HG03025 (cell line): ENCODE results near the gene BICDL1.

ENCODE experiments used
- ATAC-seq: cut with Tn5 transposase; IDR thresholded peaks from one replicate; pipeline ENCODE4 v1.9.1; 2021; ENCODE audit warnings: mild to moderate bottlenecking, moderate library complexity; ENCODE audit not compliant: unreplicated experiment, low FRiP score

Gene BICDL1

GRCh38 chr12:120119271-120119973 is 130.4 kb downstream of the BICDL1 start:
- ATAC-seq: no peak

DNA sequence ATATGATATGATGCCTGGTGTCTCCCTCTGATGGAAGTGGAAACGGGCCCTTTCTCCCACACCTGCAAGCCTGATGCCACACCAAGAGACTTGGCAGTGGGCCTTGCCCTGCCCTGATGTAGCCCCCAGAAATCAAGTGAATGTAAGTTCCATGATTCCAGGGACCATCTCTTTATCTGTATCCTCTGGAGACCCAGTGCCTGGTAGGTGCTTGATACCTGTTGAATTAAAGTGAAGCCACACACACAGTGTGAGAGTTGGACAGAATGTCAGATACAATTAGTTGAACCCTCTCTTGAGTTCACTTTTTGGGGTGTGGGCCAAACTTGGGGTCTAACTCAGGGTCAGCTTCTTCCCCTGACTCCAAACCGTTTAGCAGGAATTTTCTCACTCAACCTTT is 132.3 kb downstream of the BICDL1 start:
- no peak for ATAC-seq

GRCh38 chr12:120121766-120122293 is 132.8 kb downstream of the BICDL1 start:
- no peak for ATAC-seq

DNA sequence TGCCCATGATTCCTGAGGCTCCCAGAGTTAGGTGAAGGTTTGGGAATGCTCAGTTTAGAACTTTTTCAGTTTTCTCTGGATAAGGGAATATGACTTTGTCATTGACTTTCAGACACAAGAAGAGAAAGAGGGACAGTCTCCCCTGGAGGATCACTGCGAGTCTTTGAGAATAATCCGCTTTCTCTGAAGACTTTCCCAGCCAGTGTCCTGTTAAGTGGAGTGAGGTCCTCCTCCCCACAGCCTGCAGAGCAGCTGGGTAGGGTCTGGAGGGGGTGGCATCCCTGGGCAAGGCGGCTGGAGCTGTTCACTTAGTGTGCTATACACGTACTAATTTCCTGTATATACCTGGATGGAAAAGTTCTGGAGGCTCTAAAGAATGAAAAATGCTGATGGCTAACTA is 136.0 kb downstream of the BICDL1 start:
- no peak for ATAC-seq

DNA sequence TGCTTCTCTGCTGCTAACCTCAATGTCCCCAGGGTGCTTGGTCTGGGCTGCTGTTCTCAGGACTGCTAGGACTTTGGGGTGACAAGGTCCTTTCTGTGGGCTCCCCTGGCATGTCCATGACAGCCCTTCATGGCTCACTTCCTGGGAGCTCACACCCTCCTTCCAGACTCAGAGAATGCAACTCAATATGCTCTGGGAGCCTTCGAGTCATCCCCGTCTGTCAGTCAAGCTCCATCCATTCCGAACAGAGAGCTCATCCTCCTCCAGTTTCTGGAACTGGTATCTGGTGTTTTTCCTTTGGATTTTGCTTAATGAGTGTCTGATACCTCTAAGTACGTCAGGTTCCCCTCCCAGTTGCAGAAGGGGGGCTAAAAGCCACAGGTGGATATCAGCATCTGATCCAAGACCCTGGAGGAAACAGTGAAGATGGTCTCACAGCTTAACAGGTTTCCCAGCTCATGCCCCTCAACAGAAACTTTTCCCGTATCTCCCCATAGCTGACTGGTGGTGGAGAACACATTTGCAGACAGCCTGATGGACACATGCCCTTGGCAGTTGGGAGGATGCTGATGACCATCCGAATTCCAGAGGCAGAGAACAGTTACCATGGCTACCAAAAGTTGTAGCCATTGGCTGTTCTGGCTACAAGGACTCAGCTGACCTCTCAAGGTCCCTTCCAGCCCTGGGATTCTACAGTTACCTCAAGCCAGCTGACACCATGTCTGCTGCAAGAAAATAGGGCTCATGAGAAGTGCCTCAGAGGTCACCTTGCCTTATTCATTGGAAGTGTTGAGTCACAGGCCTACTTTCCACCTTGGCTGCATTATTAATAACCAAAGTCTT is 137.0 kb downstream of the BICDL1 start:
- no peak for ATAC-seq

DNA sequence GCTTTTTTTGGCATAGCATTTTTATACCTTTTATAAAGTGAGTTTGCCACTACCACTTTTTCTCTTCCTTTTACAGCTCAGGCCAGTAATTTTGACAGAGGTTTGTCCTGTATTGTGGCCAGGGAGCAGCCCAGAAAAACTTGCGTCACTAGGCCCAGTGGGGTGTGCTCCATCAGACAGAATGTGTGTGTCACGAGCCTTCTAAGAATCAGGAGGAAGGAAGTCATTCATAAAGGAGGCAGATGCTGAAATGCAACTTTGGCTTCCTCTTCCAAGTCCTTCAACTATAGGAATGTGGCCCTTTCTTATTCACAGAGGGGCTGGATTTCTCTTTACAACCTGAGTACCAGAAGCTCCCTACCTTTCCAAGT is 137.6 kb downstream of the BICDL1 start:
- ATAC-seq: no peak

- ATAC-seq: no peak
These were observed 141.0 kb downstream of the BICDL1 start for GRCh38 chr12:120130011-120130410.

- no peak for ATAC-seq
These were observed 142.1 kb downstream of the BICDL1 start for GRCh38 chr12:120131116-120131515.

- ATAC-seq: no peak
These were observed 143.2 kb downstream of the BICDL1 start for GRCh38 chr12:120132054-120132836.

DNA sequence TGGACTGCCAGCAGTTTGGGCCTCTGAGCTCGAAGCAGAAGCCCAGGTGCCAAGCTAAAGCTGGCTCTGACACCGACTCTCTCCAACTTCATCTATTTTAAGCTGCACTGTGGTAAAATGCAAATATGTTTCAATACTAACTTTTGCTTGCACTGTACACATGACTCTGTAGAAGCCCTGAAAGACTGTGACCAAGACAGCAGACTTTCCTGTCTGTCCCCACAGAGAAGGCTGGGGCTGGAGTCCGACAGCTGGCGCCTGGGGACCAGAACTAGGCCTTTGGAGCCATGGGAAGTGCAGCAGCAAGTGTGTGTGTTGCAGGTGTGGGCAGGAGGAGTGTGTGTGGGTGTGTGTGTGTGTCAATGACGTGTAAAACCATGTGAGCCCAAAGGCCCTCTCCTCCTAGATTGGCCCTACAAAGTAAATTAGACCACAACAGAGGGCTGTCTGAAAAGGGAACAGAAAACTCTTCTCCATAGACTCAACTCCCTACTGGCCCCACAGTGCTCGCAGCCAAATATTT is 143.9 kb downstream of the BICDL1 start:
- peak; percentile 85 for ATAC-seq

DNA sequence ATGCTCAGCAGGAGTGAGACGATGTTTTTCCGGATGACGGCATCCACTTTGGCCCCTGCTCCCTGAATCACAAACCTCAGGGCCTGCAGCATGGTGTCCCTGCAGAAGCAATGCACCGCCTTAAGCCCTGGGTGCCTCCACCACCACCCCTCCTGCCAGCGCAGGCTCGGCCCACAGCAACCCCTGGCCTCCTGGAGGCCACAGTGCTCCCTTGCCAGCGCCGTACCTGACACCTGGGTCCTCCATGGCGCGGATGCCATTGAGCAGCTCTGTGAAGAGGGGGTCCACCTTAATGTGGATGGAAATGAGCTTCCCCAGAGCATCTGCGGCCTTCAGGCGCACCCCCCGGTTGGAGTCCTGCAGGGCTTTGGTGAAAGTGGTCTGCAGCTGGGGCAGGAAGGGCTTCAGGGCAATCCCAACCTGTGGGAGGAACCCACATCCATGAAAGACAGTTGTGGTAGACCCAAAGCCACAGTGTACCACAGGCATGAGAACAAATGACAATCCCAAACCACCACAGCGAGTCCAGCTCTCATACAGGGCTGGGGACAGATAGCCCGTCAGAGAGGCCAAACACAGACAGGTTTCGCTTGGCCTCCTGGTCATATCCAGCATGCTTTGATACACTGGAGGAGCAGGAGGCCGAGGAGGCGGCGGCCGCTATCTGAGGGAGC is 145.4 kb downstream of the BICDL1 start:
- no peak for ATAC-seq

- no peak for ATAC-seq
These were observed 147.2 kb downstream of the BICDL1 start for GRCh38 chr12:120136093-120136770.

GRCh38 chr12:120137833-120138232 is 148.8 kb downstream of the BICDL1 start:
- no peak for ATAC-seq

GRCh38 chr12:120138366-120138765 is 149.3 kb downstream of the BICDL1 start:
- no peak for ATAC-seq

DNA sequence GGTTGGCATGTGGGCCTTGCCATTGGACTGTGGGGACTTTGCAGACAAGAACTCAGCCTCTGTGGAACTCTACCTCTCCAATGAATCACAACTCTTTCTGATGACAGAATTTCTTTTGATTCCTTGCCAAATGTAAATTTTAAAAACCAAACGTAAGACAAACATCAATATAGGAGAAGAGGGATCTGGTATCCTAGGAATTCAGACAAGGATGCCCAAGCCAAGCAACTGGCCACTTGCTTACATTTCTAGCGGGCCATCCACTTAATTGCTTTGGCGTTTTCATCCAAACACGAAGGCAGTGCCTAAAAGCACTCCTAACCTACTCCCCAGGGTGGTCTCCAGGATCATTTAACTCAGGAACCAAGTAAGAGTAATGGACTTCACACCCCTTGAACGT is 150.9 kb downstream of the BICDL1 start:
- ATAC-seq: no peak

DNA sequence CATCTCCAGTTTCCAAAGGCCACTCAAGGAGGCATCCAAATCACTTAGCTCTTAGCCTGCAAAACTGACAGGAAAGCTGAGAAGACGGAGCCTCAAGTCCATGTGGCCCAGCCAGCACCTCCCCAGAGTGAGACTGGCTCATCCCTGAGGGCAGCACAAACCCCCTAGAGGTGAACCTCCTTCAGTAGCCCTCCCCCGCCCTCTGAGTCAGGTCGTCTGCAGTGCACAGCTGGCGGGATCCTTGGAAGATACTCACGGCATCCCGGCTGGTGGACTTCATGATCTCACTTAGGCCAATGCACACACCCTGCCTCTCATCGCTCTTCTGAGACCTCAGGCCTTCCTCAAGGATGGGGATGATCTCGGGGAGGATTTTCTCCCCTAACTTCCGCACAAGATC is 151.6 kb downstream of the BICDL1 start:
- ATAC-seq: no peak

DNA sequence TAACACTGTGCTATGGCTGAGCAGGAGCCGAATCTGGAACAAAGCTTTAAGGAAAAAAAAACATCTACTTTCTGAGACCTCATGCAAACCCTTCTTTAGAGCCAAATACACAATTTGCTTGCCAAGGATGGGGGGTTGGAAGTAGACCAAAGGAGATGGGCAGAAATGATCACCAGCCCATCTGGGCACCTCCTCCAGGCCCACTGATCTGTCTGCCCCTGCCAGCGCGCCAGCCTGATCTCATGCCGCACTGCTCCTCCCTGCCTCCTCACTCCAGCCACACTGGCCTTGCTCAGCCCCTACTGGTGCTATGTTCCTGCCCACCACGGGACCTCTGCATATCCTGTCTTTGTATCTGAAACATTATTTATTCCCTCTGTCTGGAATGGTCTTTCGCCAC is 152.3 kb downstream of the BICDL1 start:
- no peak for ATAC-seq

GRCh38 chr12:120142231-120142877 is 153.3 kb downstream of the BICDL1 start:
- ATAC-seq: no peak
